GM23248 (cell line): Measurements from ENCODE around the gene NR2F1. TPM values are rescaled to one million over a fixed set of nuclear protein-coding genes. Genes with fewer than 3 reads are reported as not detected.

Source experiments
- DNase-seq: peaks from one replicate; pipeline ENCODE4 v3.0.0-alpha.2; 2015
- H2AFZ ChIP-seq: fragments of 200-600 bp; sonication (generic); 2 replicates; pipeline ENCODE4 v1.6.1; 2016; ENCODE audit warnings: antibody characterized with exemption
- H3F3A ChIP-seq: fragments of 200-600 bp; sonication (generic); 2 replicates; pipeline ENCODE4 v1.6.1; 2016; ENCODE audit warnings: mild to moderate bottlenecking, antibody characterized with exemption, mixed run types; ENCODE audit not compliant: insufficient read depth
- H3K27ac ChIP-seq: fragments of 200-600 bp; sonication (generic); 2 replicates; pipeline ENCODE4 v1.5.1; 2016; ENCODE audit warnings: mild to moderate bottlenecking
- H3K27me3 ChIP-seq: fragments of 200-600 bp; sonication (generic); replicated peaks from 2 replicates; pipeline ENCODE4 v1.6.1; 2016; ENCODE audit warnings: mild to moderate bottlenecking; ENCODE audit not compliant: insufficient read depth
- H3K36me3 ChIP-seq: fragments of 200-600 bp; sonication (generic); 2 replicates; pipeline ENCODE4 v1.6.1; 2016; ENCODE audit warnings: low read depth, mild to moderate bottlenecking
- H3K4me1 ChIP-seq: fragments of 200-600 bp; sonication (generic); 2 replicates; pipeline ENCODE4 v1.6.1; 2016; ENCODE audit warnings: mild to moderate bottlenecking; ENCODE audit not compliant: insufficient read depth
- H3K4me2 ChIP-seq: fragments of 200-600 bp; sonication (generic); one replicate; pipeline ENCODE4 v1.6.1; 2016; ENCODE audit warnings: mild to moderate bottlenecking; ENCODE audit not compliant: unreplicated experiment
- H3K4me3 ChIP-seq: fragments of 200-600 bp; sonication (generic); 2 replicates; pipeline ENCODE4 v1.5.1; 2016; ENCODE audit warnings: mild to moderate bottlenecking
- H3K79me2 ChIP-seq: fragments of 200-600 bp; sonication (generic); 2 replicates; pipeline ENCODE4 v1.6.1; 2016; ENCODE audit warnings: mild to moderate bottlenecking; ENCODE audit not compliant: insufficient read depth
- H3K9ac ChIP-seq: fragments of 200-600 bp; sonication (generic); 2 replicates; pipeline ENCODE4 v1.6.1; 2016; ENCODE audit warnings: mild to moderate bottlenecking
- H3K9me2 ChIP-seq: fragments of 200-600 bp; sonication (generic); 2 replicates; pipeline ENCODE4 v1.6.1; 2016; ENCODE audit warnings: mixed run types, mild to moderate bottlenecking, moderate library complexity; ENCODE audit not compliant: insufficient read depth
- H3K9me3 ChIP-seq: fragments of 200-600 bp; sonication (generic); one replicate; pipeline ENCODE4 v1.6.1; 2017; ENCODE audit warnings: low read depth
- H4K20me1 ChIP-seq: fragments of 200-600 bp; sonication (generic); 2 replicates; pipeline ENCODE4 v1.6.0; 2016; ENCODE audit not compliant: insufficient read depth
- EZH2 ChIP-seq: fragments of 200-600 bp; sonication (generic); IDR thresholded peaks from 2 replicates; pipeline ENCODE4 v1.6.1; 2018; ENCODE audit warnings: antibody characterized with exemption, mild to moderate bottlenecking; ENCODE audit not compliant: insufficient read depth, poor library complexity, severe bottlenecking
- EZH2phosphoT487 ChIP-seq: fragments of 200-600 bp; sonication (generic); IDR thresholded peaks from 2 replicates; pipeline ENCODE4 v1.6.1; 2018; ENCODE audit warnings: antibody characterized with exemption, moderate library complexity, mild to moderate bottlenecking, low read depth; ENCODE audit not compliant: insufficient read depth
- WGBS, 2 experiments: methylation state at CpG; one replicate each; pipeline ENCODE4 v1.1.6; 2015 to 2017; ENCODE audit warnings: low lambda C conversion rate in 2 of 2, low coverage in 1 of 2; ENCODE audit errors: missing lambda C conversion rate in 2 of 2; 5-methylcytosine and 5-hydroxymethylcytosine counted together
- in situ Hi-C: fragments of 300-500 bp; cut with MboI; formaldehyde crosslinking; loops from 2 replicates; pipeline ENCODE4 v1.15.0; 2020
- polyA plus RNA-seq: library from polyadenylated mRNA; unstranded; fragments of >200 nt; fragmentation: Nextera tagmentation; extraction: Ambion mirVana; gene quantifications from 2 replicates; pipeline ENCODE4 v1.2.1, GENCODE V29; 2016
- total RNA-seq: library from RNA; depleted of rRNA; stranded (reverse); fragments of >200 nt; shearing (Covaris generic); gene quantifications from 2 replicates; pipeline ENCODE4 v1.2.3, GENCODE V29; 2014

Gene NR2F1
- total and polyA plus RNA-seq, 2 experiments from 2014 or later = 5.6 to 14.3 TPM

GRCh38 chr5:93596310-93596675 is 13.3 kb downstream of the NR2F1 start:
- no peak for DNase-seq
- Histone ChIP-seq H3K27me3 (peaks cover 13% of the 10 kb centered on the region), H3K4me3 (no peak overlapping the region), H3K9me3 (no peaks in the 10 kb centered on the region), H3F3A (0 out of 2 replicates have a peak, but pooled peaks cover 6% of the 10 kb centered on the region), H4K20me1 (no peaks in the 10 kb centered on the region), H3K4me1 (no peaks in the 10 kb centered on the region), H3K4me2 (no peak overlapping the region), H3K9ac (no peak overlapping the region), H3K79me2 (peaks cover 5% of the 10 kb centered on the region; the same call in 1 of the 2 replicates), H2AFZ (no peak overlapping the region), H3K27ac (no peak overlapping the region), H3K36me3 (peaks cover 11% of the 10 kb centered on the region), H3K9me2 (no peaks in the 10 kb centered on the region)
- whole genome bisulfite sequencing, 2 experiments = 34 to 38% methylated on average over 13 to 14 of the region's 14 CpGs
- in situ Hi-C loops = loop anchor here (25.0 kb wide), 1 partner anchor 1284 kb away; no protein-coding TSS in a partner anchor
- TF ChIP-seq EZH2phosphoT487 (no peak), EZH2 (no peak)

GRCh38 chr5:93596676-93597490 is 13.9 kb downstream of the NR2F1 start:
- 28 to 38% methylated on average over 40 of the region's 40 CpGs for WGBS, 2 experiments
- H3K4me3 ChIP-seq = no peak overlapping the region
- no peaks in the 10 kb centered on the region for H4K20me1 ChIP-seq
- no peak for DNase-seq
- no peak for TF ChIP-seq EZH2phosphoT487
- no peak for TF ChIP-seq EZH2
- H3K9ac ChIP-seq = no peak overlapping the region
- no peak overlapping the region for H3K27ac ChIP-seq
- in situ Hi-C loops = loop anchor here (25.0 kb wide), 1 partner anchor 1285 kb away; no protein-coding TSS in a partner anchor
- 0 out of 2 replicates have a peak overlapping the region, but pooled peaks have one; percentile 40 for H2AFZ ChIP-seq
- no peaks in the 10 kb centered on the region for H3K9me3 ChIP-seq
- H3F3A ChIP-seq = 0 out of 2 replicates have a peak, but pooled peaks cover 6% of the 10 kb centered on the region
- H3K9me2 ChIP-seq = no peaks in the 10 kb centered on the region
- H3K27me3 ChIP-seq = peaks cover 13% of the 10 kb centered on the region
- 0 out of 2 replicates have a peak, but pooled peaks cover 2% of the 10 kb centered on the region for H3K79me2 ChIP-seq
- H3K36me3 ChIP-seq = peaks cover 11% of the 10 kb centered on the region
- no peak overlapping the region for H3K4me2 ChIP-seq
- no peaks in the 10 kb centered on the region for H3K4me1 ChIP-seq

- TF ChIP-seq EZH2phosphoT487 = no peak
- no peak for TF ChIP-seq EZH2
- 39 to 41% methylated on average over 25 to 27 of the region's 28 CpGs for WGBS, 2 experiments
- no peak for DNase-seq
- H3F3A ChIP-seq = 0 out of 2 replicates have a peak, but pooled peaks cover 6% of the 10 kb centered on the region
- no peak overlapping the region for H2AFZ ChIP-seq
- H3K4me2 ChIP-seq = no peak overlapping the region
- no peak overlapping the region for H3K27ac ChIP-seq
- no peak overlapping the region for H3K9ac ChIP-seq
- H3K27me3 ChIP-seq = peaks cover 17% of the 10 kb centered on the region
- no peaks in the 10 kb centered on the region for H3K9me3 ChIP-seq
- peaks cover 11% of the 10 kb centered on the region for H3K36me3 ChIP-seq
- in situ Hi-C loops = loop anchor here (25.0 kb wide), 1 partner anchor 1286 kb away; no protein-coding TSS in a partner anchor
- no peaks in the 10 kb centered on the region for H3K79me2 ChIP-seq
- H3K4me3 ChIP-seq = no peak overlapping the region
- H3K9me2 ChIP-seq = no peaks in the 10 kb centered on the region
- H3K4me1 ChIP-seq = no peaks in the 10 kb centered on the region
- no peaks in the 10 kb centered on the region for H4K20me1 ChIP-seq
Observed at GRCh38 chr5:93598091-93599000, 15.3 kb downstream of the NR2F1 start.

- no peak overlapping the region for H3K4me2 ChIP-seq
- peaks cover 7% of the 10 kb centered on the region for H3K36me3 ChIP-seq
- H2AFZ ChIP-seq = no peak overlapping the region
- H3K4me3 ChIP-seq = no peak overlapping the region
- no peaks in the 10 kb centered on the region for H3K79me2 ChIP-seq
- H3K27me3 ChIP-seq = peaks cover 23% of the 10 kb centered on the region
- TF ChIP-seq EZH2 = no peak
- TF ChIP-seq EZH2phosphoT487 = no peak
- H3F3A ChIP-seq = 0 out of 2 replicates have a peak, but pooled peaks cover 6% of the 10 kb centered on the region
- H4K20me1 ChIP-seq = no peaks in the 10 kb centered on the region
- DNase-seq = no peak
- 37 to 43% methylated on average over 5 of the region's 5 CpGs for WGBS, 2 experiments
- H3K9me3 ChIP-seq = no peaks in the 10 kb centered on the region
- H3K4me1 ChIP-seq = no peaks in the 10 kb centered on the region
- H3K9me2 ChIP-seq = no peaks in the 10 kb centered on the region
- no peak overlapping the region for H3K27ac ChIP-seq
- in situ Hi-C loops = loop anchor here (25.0 kb wide), 1 partner anchor 1287 kb away; no protein-coding TSS in a partner anchor
- H3K9ac ChIP-seq = no peak overlapping the region
Observed at GRCh38 chr5:93599001-93599379, 16.0 kb downstream of the NR2F1 start.
